PFSK-1 (cell line): Measurements from ENCODE around the gene ADAM15.

Experiments
- FOXP2 ChIP-seq: optimal IDR thresholded peaks from 2 replicates; pipeline ENCODE3; 2011; ENCODE audit warnings: borderline replicate concordance, control low read depth, inconsistent platforms; ENCODE audit not compliant: insufficient read depth; ENCODE audit errors: extremely low read length, extremely low read depth
- POLR2AphosphoS5 ChIP-seq: IDR thresholded peaks from 2 replicates; pipeline ENCODE4 v1.6.1; 2012; ENCODE audit warnings: low read depth, mild to moderate bottlenecking, control low read depth, low read length, moderate library complexity
- REST ChIP-seq, 2 experiments: IDR thresholded peaks; 2 replicates each; pipeline versions ENCODE4 v1.6.1 to v1.8.0; 2011 to 2012; ENCODE audit warnings: low read depth in 2 of 2, low read length in 2 of 2, control low read depth in 1 of 2, inconsistent platforms in 1 of 2, mild to moderate bottlenecking in 1 of 2, moderate library complexity in 1 of 2; ENCODE audit not compliant: insufficient read depth in 1 of 2
- SIN3A ChIP-seq: IDR thresholded peaks from 2 replicates; pipeline ENCODE4 v1.6.1; 2012; ENCODE audit warnings: mild to moderate bottlenecking, low read length, moderate library complexity, borderline replicate concordance; ENCODE audit not compliant: insufficient read depth
- TAF1 ChIP-seq: IDR thresholded peaks from 2 replicates; pipeline ENCODE4 v1.6.1; 2012; ENCODE audit warnings: low read length, control low read depth, borderline replicate concordance; ENCODE audit not compliant: insufficient read depth

Gene ADAM15

GRCh38 chr1:155033524-155033923 is 17.6 kb upstream of the ADAM15 start, which contains the start of the genes DCST1 and DCST2:
Gene DCST1 (plus strand): TSS chr1:155033824. CDS start chr1:155034037, 213 bp downstream.
Gene DCST2 (minus strand): TSS chr1:155033781. CDS start chr1:155033701, 80 bp downstream.
- TF ChIP-seq REST (IDR thresholded peaks at IDR 0.05; ENCODE audit: insufficient read depth in 1 of 2, low read depth in 2 of 2, low read length in 2 of 2), result no peak
- TF ChIP-seq FOXP2, result no peak
- TF ChIP-seq POLR2AphosphoS5, result no peak
- TF ChIP-seq TAF1, result no peak
- TF ChIP-seq SIN3A, result no peak

- TF ChIP-seq FOXP2, result no peak
Observed at GRCh38 chr1:155034318-155035208, 16.6 kb upstream of the ADAM15 start.

GRCh38 chr1:155035936-155036335 is 15.2 kb upstream of the ADAM15 start:
- TF ChIP-seq POLR2AphosphoS5 (no peak), SIN3A (no peak), FOXP2 (no peak), REST (IDR thresholded peaks at IDR 0.05; ENCODE audit: insufficient read depth in 1 of 2, low read depth in 2 of 2, low read length in 2 of 2) (no peak), TAF1 (no peak)

GRCh38 chr1:155037043-155037442 is 14.1 kb upstream of the ADAM15 start:
- TF ChIP-seq POLR2AphosphoS5 (no peak), REST (IDR thresholded peaks at IDR 0.05; ENCODE audit: insufficient read depth in 1 of 2, low read depth in 2 of 2, low read length in 2 of 2) (no peak), TAF1 (no peak), SIN3A (no peak), FOXP2 (no peak)

- TF ChIP-seq FOXP2 (no peak), POLR2AphosphoS5 (no peak), REST (IDR thresholded peaks at IDR 0.05; ENCODE audit: insufficient read depth in 1 of 2, low read depth in 2 of 2, low read length in 2 of 2) (no peak), TAF1 (no peak), SIN3A (no peak)
Observed at GRCh38 chr1:155037851-155038441, 13.2 kb upstream of the ADAM15 start.
